GM23338 (cell line): Measurements from ENCODE around the gene POLE. TPM values are rescaled to one million over a fixed set of nuclear protein-coding genes. Genes with fewer than 3 reads are reported as not detected.

Experiments used
- ATAC-seq: fragments of 200-7000 bp; cut with Tn5 transposase; 3 replicates; pipeline ENCODE4 v1.9.1; 2020
- DNase-seq: peaks from one replicate; pipeline ENCODE4 v3.0.0-alpha.2; 2015; ENCODE audit warnings: low spot score
- H2AFZ ChIP-seq: fragments of 200-600 bp; sonication (generic); 2 replicates; pipeline ENCODE4 v1.8.0; 2016; ENCODE audit warnings: antibody characterized with exemption, mild to moderate bottlenecking, moderate library complexity
- H3F3A ChIP-seq: fragments of 200-600 bp; sonication (generic); replicated peaks from 2 replicates; pipeline ENCODE4 v1.8.0; 2017; ENCODE audit warnings: antibody characterized with exemption, mixed run types, low read depth
- H3K27ac ChIP-seq: fragments of 200-600 bp; sonication (generic); 2 replicates; pipeline ENCODE4 v1.6.1; 2016; ENCODE audit warnings: low read depth
- H3K27me3 ChIP-seq: fragments of 200-600 bp; sonication (generic); 2 replicates; pipeline ENCODE4 v1.8.0; 2016; ENCODE audit warnings: mild to moderate bottlenecking, mixed run types, moderate library complexity; ENCODE audit not compliant: insufficient read depth
- H3K36me3 ChIP-seq: fragments of 200-600 bp; sonication (generic); 2 replicates; pipeline ENCODE4 v1.8.0; 2016; ENCODE audit warnings: mild to moderate bottlenecking; ENCODE audit not compliant: insufficient read depth
- H3K4me1 ChIP-seq: fragments of 200-600 bp; sonication (generic); 2 replicates; pipeline ENCODE4 v1.8.0; 2016; ENCODE audit warnings: mild to moderate bottlenecking, moderate library complexity; ENCODE audit not compliant: insufficient read depth
- H3K4me2 ChIP-seq: fragments of 200-600 bp; sonication (generic); 2 replicates; pipeline ENCODE4 v1.7.1; 2017; ENCODE audit warnings: mixed run types
- H3K4me3 ChIP-seq: fragments of 200-600 bp; sonication (generic); 2 replicates; pipeline ENCODE4 v1.6.1; 2016; ENCODE audit warnings: mixed run types
- H3K79me2 ChIP-seq: fragments of 200-600 bp; sonication (generic); replicated peaks from 2 replicates; pipeline ENCODE4 v1.8.0; 2017; ENCODE audit warnings: mild to moderate bottlenecking; ENCODE audit not compliant: insufficient read depth
- H3K9me2 ChIP-seq: fragments of 200-600 bp; sonication (generic); 2 replicates; pipeline ENCODE4 v1.8.0; 2017; ENCODE audit not compliant: insufficient read depth
- H4K20me1 ChIP-seq: fragments of 200-600 bp; sonication (generic); replicated peaks from 2 replicates; pipeline ENCODE4 v1.8.0; 2017; ENCODE audit warnings: mild to moderate bottlenecking; ENCODE audit not compliant: insufficient read depth
- H3K27ac Mint-ChIP-seq: 2 replicates; pipeline ENCODE4 v1.8.0; 2020; ENCODE audit warnings: inconsistent platforms, mild to moderate bottlenecking, moderate library complexity, mixed read lengths
- H3K27me3 Mint-ChIP-seq: 3 replicates; pipeline ENCODE4 v1.8.0; 2022; ENCODE audit warnings: low read depth, mild to moderate bottlenecking, moderate library complexity, mixed read lengths, inconsistent platforms; ENCODE audit not compliant: insufficient read depth, poor library complexity
- H3K36me3 Mint-ChIP-seq: 3 replicates; pipeline ENCODE4 v1.8.0; 2021; ENCODE audit warnings: low read depth, mild to moderate bottlenecking, inconsistent platforms, moderate library complexity, mixed read lengths
- H3K4me1 Mint-ChIP-seq: 3 replicates; pipeline ENCODE4 v1.8.0; 2020; ENCODE audit warnings: mild to moderate bottlenecking, inconsistent platforms, mixed read lengths
- H3K4me3 Mint-ChIP-seq: 3 replicates; pipeline ENCODE4 v1.8.0; 2021; ENCODE audit warnings: moderate library complexity, mild to moderate bottlenecking, inconsistent platforms, mixed read lengths
- H3K9me3 Mint-ChIP-seq: 3 replicates; pipeline ENCODE4 v1.8.0; 2020; ENCODE audit warnings: moderate library complexity, mild to moderate bottlenecking, inconsistent platforms, mixed read lengths
- CREB1 ChIP-seq: fragments of 250-450 bp; sonication (Bioruptor Pico); IDR thresholded peaks from 2 replicates; pipeline ENCODE4 v1.5.0; 2020; ENCODE audit warnings: low read depth, mild to moderate bottlenecking, moderate library complexity
- CTCF ChIP-seq, 2 experiments: fragments of 200-600 bp in 1 of 2; sonication (generic) in 1 of 2; conservative IDR thresholded peaks; 2 replicates each; pipeline versions ENCODE4 v1.5.1 to v1.6.1; 2016 to 2017; ENCODE audit warnings: antibody characterized with exemption in 2 of 2, low read depth in 2 of 2, mild to moderate bottlenecking in 2 of 2, moderate library complexity in 1 of 2
- EZH2 ChIP-seq: fragments of 200-600 bp; sonication (generic); IDR thresholded peaks from one replicate; pipeline ENCODE4 v1.8.0; 2017; ENCODE audit warnings: antibody characterized with exemption, mild to moderate bottlenecking, low read depth; ENCODE audit not compliant: unreplicated experiment
- EZH2phosphoT487 ChIP-seq: fragments of 200-600 bp; sonication (generic); IDR thresholded peaks from one replicate; pipeline ENCODE4 v1.8.1; 2018; ENCODE audit warnings: antibody characterized with exemption; ENCODE audit not compliant: unreplicated experiment
- JUNB ChIP-seq: IDR thresholded peaks from one replicate; pipeline ENCODE4 v1.6.1; 2016; ENCODE audit warnings: antibody characterized with exemption; ENCODE audit not compliant: unreplicated experiment
- NANOG ChIP-seq: IDR thresholded peaks from 2 replicates; pipeline ENCODE4 v1.6.1; 2016; ENCODE audit warnings: antibody characterized with exemption, borderline replicate concordance
- STAT1 ChIP-seq: IDR thresholded peaks from one replicate; pipeline ENCODE4 v1.6.1; 2016; ENCODE audit warnings: antibody characterized with exemption; ENCODE audit not compliant: unreplicated experiment
- ZNF114 ChIP-seq: fragments of 250-450 bp; sonication (Bioruptor Pico); IDR thresholded peaks from 2 replicates; pipeline ENCODE4 v1.5.0; 2020; ENCODE audit warnings: mild to moderate bottlenecking, moderate library complexity
- ZNF462 ChIP-seq: fragments of 250-450 bp; sonication (Bioruptor Pico); IDR thresholded peaks from 2 replicates; pipeline ENCODE4 v1.5.0; 2020; ENCODE audit warnings: mild to moderate bottlenecking, moderate library complexity
- polyA plus RNA-seq: library from polyadenylated mRNA; unstranded; fragments of >200 nt; fragmentation: Nextera tagmentation; extraction: Ambion mirVana; gene quantifications from 2 replicates; pipeline ENCODE4 v1.2.1, GENCODE V29; 2016
- total RNA-seq: library from RNA; depleted of rRNA; stranded (reverse); fragments of >200 nt; shearing (Covaris generic); gene quantifications from 2 replicates; pipeline ENCODE4 v1.2.3, GENCODE V29; 2014

POLE gene
- total and polyA plus RNA-seq, 2 experiments from 2014 or later = 33.6 to 125 TPM

GRCh38 chr12:132638541-132639408, 48.4 kb downstream of the POLE start:
- Mint-ChIP-seq H3K4me1 (no peaks in the 10 kb centered on the region), H3K27ac (no peak overlapping the region), H3K4me3 (no peak overlapping the region), H3K36me3 (peaks cover 92% of the 10 kb centered on the region), H3K27me3 (peaks cover 20% of the 10 kb centered on the region), H3K9me3 (no peaks in the 10 kb centered on the region)
- peak; percentile 67 for DNase-seq
- Histone ChIP-seq H2AFZ (no peak overlapping the region), H3K36me3 (peaks cover 26% of the 10 kb centered on the region), H3K4me3 (no peak overlapping the region), H3K9me2 (no peaks in the 10 kb centered on the region), H3K27me3 (no peaks in the 10 kb centered on the region), H3F3A (peaks cover 11% of the 10 kb centered on the region; the same call in 1 of the 2 replicates), H3K4me2 (no peak overlapping the region), H3K4me1 (no peaks in the 10 kb centered on the region), H3K27ac (0 out of 2 replicates have a peak overlapping the region, but pooled peaks have one; percentile 50), H3K79me2 (no peaks in the 10 kb centered on the region), H4K20me1 (peaks cover 28% of the 10 kb centered on the region)
- ATAC-seq = peak; percentile 75
- TF ChIP-seq STAT1 = no peak
- peak; percentile 72 to 74 for TF ChIP-seq CTCF (conservative IDR thresholded peaks at IDR 0.05; ENCODE audit: low read depth in 2 of 2)
- TF ChIP-seq EZH2 = no peak

GRCh38 chr12:132637811-132638210, 49.3 kb downstream of the POLE start:
- peaks cover 11% of the 10 kb centered on the region; the same call in 1 of the 2 replicates for H3F3A ChIP-seq
- H3K4me2 ChIP-seq = no peak overlapping the region
- no peaks in the 10 kb centered on the region for H3K79me2 ChIP-seq
- H3K4me3 ChIP-seq = no peak overlapping the region
- H3K4me1 ChIP-seq = no peaks in the 10 kb centered on the region
- H2AFZ ChIP-seq = no peak overlapping the region
- DNase-seq (no peak), ATAC-seq (no peak)
- peaks cover 34% of the 10 kb centered on the region for H3K36me3 ChIP-seq
- no peaks in the 10 kb centered on the region for H3K9me2 ChIP-seq
- H3K4me1 Mint-ChIP-seq = no peaks in the 10 kb centered on the region
- no peaks in the 10 kb centered on the region for H3K27me3 ChIP-seq
- peaks cover 19% of the 10 kb centered on the region for H3K27me3 Mint-ChIP-seq
- no peaks in the 10 kb centered on the region for H3K9me3 Mint-ChIP-seq
- 0 out of 2 replicates have a peak overlapping the region, but pooled peaks have one; percentile 50 for H3K27ac ChIP-seq
- no peak for TF ChIP-seq NANOG
- TF ChIP-seq STAT1 = no peak
- TF ChIP-seq EZH2phosphoT487 = no peak
- TF ChIP-seq ZNF114 = no peak
- no peak for TF ChIP-seq CTCF (conservative IDR thresholded peaks at IDR 0.05; ENCODE audit: low read depth in 2 of 2)
- no peak for TF ChIP-seq CREB1 (CRISPR knock-in tag)
- TF ChIP-seq ZNF462 (CRISPR knock-in tag) = no peak
- TF ChIP-seq EZH2 = no peak
- no peak for TF ChIP-seq JUNB
- H4K20me1 ChIP-seq = peaks cover 28% of the 10 kb centered on the region
- H3K4me3 Mint-ChIP-seq = no peak overlapping the region
- no peak overlapping the region for H3K27ac Mint-ChIP-seq
- H3K36me3 Mint-ChIP-seq = peaks cover 92% of the 10 kb centered on the region
